Measurements from ENCODE around the gene GAL3ST2.
A peak's percentile ranks its signal among the peaks of the same experiment; 100 is the strongest.

GAL3ST2 gene

DNA sequence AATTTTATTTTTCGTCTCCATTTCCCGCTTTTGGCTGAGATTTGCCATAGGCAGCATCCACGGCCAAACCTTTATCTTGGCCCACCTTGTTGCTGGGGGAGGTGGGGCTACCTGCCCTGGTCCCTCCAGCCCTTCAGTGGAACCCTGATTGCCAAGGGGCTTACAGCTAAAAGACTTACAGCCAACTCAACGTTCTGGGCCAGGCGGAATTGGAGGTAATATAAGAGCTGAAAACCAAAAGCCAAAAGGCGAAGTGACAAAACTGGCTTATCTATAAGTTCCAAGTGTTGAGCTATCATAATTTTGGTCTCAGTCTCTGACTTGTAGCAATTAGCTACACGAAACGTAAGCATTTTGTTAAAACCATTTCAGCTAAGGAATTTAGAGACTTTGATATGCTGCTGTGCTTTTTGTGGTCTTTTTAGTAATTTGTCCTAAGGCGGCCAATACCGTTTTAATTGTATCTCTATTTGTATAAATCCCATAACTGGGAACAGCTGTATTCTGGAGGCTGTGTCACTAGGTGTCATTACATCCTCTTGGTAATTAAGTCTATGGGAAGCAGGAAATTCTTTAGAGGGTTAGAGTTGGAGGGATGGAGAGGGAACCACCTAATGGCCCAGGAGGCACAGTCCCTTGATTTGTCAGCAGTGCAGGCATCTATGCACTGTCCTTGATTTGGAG is 58.0 kb downstream of the GAL3ST2 start:
- no peaks in the 10 kb centered on the region for H3K36me3 Mint-ChIP-seq (ENCODE audit: low read depth)
- intact Hi-C loops (cut with micrococcal nuclease): no loop called here
- H3K4me3 Mint-ChIP-seq: no peak overlapping the region
- H3K27ac Mint-ChIP-seq: no peak overlapping the region
- H3K4me1 Mint-ChIP-seq (ENCODE audit: low read depth): no peaks in the 10 kb centered on the region
- H3K9me3 Mint-ChIP-seq: peaks cover 8% of the 10 kb centered on the region
- H3K27me3 Mint-ChIP-seq: peaks cover 48% of the 10 kb centered on the region

DNA sequence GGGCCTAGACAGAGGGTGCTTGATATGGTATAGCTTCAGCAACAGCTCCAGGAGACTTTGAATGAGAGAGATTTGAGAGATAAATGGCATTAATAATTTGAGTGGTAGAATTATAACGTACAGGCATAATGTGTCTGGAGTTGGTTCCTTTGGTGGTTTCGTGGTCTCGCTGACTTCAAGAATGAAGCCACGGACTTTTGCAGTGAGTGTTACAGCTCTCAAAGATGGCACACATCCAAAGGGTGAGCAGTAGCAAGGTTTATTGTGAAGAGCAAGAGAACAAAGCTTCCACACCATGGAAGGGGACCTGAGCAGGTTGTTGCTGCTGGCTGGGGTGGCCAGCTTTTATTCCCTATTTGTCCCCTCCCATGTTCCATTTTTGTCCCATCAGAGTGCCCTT is 59.0 kb downstream of the GAL3ST2 start:
- H3K4me1 Mint-ChIP-seq (ENCODE audit: low read depth): no peaks in the 10 kb centered on the region
- no peak overlapping the region for H3K27ac Mint-ChIP-seq
- intact Hi-C loops (cut with micrococcal nuclease): no loop called here
- H3K4me3 Mint-ChIP-seq: no peak overlapping the region
- H3K9me3 Mint-ChIP-seq: peaks cover 8% of the 10 kb centered on the region
- H3K27me3 Mint-ChIP-seq: peaks cover 48% of the 10 kb centered on the region
- no peaks in the 10 kb centered on the region for H3K36me3 Mint-ChIP-seq (ENCODE audit: low read depth)

DNA sequence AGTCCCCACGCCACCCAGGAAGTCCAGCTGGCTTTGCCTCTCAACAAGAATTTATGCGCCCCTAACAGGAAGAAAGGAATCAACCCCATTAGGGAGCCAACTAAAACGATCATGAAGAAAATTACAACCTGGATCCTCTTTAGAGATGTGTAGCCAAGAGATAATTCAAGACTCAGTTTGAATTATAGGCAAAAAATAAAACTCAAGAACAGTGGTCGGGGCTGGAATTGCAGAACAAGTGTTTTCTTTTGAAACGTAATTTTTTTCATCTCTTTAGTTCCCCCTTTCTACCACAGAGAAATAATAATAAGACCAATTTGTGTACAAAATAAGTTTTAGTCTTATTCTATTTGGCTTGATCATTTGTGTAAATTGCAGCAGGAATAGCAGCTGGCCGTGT is 59.7 kb downstream of the GAL3ST2 start:
- H3K4me1 Mint-ChIP-seq (ENCODE audit: low read depth): no peaks in the 10 kb centered on the region
- peaks cover 47% of the 10 kb centered on the region for H3K27me3 Mint-ChIP-seq
- intact Hi-C loops (cut with micrococcal nuclease): no loop called here
- no peak overlapping the region for H3K27ac Mint-ChIP-seq
- H3K36me3 Mint-ChIP-seq (ENCODE audit: low read depth): no peaks in the 10 kb centered on the region
- H3K9me3 Mint-ChIP-seq: peaks cover 8% of the 10 kb centered on the region
- H3K4me3 Mint-ChIP-seq: no peak overlapping the region

DNA sequence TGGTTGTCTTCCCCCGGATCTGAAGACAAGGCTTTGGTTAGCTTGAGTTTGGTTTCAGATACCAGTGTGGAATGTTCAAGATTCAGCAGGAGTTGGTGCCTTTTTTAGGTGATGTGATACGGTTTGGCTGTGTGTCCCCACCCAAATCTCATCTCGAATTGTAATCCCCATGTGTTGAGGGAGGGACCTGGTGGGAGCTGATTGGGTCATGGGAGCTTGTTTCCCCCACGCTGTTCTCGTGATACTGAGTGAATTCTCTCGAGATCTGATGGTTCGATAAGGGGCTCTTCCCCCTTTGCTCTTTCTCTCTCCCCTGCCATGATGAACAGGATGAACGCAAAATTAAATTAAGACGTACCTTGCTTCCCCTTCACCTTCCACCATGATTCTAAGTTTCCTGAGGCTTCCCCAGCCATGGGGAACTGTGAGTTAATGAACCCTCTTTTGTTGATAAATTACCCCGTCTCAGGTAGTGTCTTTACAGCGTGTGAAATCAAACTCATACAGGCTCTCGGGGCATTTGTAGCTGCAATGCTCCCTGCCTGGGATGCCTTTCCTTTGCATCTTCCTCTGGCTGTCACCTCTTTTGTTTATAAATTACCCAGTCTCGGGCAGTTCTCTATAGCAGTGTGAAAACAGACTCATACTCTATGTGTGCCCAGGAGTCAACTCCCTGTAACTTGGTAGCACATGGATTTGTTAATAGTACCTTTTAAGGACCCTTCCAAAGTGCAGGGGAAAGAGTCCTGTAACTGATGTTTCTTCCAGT is 60.8 kb downstream of the GAL3ST2 start:
- intact Hi-C loops (cut with micrococcal nuclease): no loop called here
- peaks cover 1% of the 10 kb centered on the region for H3K4me1 Mint-ChIP-seq (ENCODE audit: low read depth)
- H3K27me3 Mint-ChIP-seq: peaks cover 45% of the 10 kb centered on the region
- no peak overlapping the region for H3K4me3 Mint-ChIP-seq
- H3K9me3 Mint-ChIP-seq: peaks cover 8% of the 10 kb centered on the region
- H3K27ac Mint-ChIP-seq: no peak overlapping the region
- H3K36me3 Mint-ChIP-seq (ENCODE audit: low read depth): no peaks in the 10 kb centered on the region

DNA sequence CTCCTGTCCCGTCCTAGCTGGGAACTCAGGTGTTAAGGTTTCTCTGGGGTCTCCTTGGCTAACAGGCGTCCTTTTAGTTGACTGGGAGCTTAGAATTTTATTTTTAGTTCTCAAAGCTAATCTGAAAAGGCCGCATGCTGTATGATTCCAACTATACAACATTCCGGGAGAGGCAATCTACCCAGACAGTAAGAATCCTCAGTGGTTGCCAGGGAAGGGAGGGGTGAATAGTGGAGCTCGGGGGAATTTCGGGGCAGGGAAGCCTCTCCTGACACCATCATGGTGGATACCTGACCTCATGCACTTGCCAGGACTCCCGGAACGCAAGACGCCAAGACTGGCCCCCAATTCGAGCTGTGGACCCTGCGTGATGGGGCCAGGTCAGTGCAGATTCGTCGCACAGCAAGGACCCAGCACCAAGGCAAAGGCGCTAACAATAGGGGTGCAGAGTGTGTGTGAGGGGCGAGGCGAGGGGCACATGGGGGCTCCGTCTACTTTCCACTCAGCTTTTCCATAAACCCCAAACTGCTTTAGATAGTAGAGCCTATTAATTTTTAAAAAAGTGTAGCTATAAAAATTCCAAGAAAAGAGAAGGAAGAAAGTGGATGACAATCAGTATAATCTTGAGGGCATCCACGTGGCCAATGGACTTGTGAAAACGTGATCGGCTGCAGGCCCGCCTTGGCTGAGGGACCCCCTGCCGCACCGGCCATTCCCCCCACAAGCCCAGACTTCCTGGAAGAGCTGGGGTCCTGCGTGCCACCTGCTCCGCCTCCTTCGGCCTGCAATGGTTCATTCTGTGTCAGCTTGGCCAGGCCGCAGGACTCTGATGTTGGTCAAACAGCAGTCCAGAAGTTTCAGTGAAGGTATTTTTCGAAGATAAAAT is 64.8 kb downstream of the GAL3ST2 start:
- Mint-ChIP-seq H3K36me3 (ENCODE audit: low read depth) (no peaks in the 10 kb centered on the region), H3K27ac (no peak overlapping the region), H3K4me3 (no peak overlapping the region), H3K4me1 (ENCODE audit: low read depth) (peaks cover 37% of the 10 kb centered on the region), H3K27me3 (peaks cover 32% of the 10 kb centered on the region), H3K9me3 (no peaks in the 10 kb centered on the region)
- intact Hi-C loops (cut with micrococcal nuclease): no loop called here

DNA sequence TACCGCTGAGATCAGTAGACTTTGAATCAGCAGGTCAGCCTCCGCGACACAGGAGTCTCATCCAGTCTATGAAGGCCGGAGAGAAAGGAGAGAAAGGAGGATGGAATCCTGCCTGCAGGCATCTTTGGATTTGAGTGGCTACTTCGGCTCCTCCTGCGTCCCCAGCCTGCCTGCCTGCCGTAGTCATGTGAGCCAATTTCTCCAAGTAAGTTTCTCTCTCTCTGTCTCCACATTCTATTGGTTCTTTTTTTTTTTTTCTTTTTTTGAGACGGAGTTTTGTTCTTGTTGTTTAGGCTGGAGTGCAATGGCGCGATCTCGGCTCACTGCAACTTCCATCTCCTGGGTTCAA is 65.4 kb downstream of the GAL3ST2 start:
- H3K4me1 Mint-ChIP-seq (ENCODE audit: low read depth): peaks cover 40% of the 10 kb centered on the region
- no peak overlapping the region for H3K4me3 Mint-ChIP-seq
- H3K36me3 Mint-ChIP-seq (ENCODE audit: low read depth): no peaks in the 10 kb centered on the region
- intact Hi-C loops (cut with micrococcal nuclease): no loop called here
- H3K9me3 Mint-ChIP-seq: no peaks in the 10 kb centered on the region
- no peak overlapping the region for H3K27ac Mint-ChIP-seq
- H3K27me3 Mint-ChIP-seq: peaks cover 29% of the 10 kb centered on the region

DNA sequence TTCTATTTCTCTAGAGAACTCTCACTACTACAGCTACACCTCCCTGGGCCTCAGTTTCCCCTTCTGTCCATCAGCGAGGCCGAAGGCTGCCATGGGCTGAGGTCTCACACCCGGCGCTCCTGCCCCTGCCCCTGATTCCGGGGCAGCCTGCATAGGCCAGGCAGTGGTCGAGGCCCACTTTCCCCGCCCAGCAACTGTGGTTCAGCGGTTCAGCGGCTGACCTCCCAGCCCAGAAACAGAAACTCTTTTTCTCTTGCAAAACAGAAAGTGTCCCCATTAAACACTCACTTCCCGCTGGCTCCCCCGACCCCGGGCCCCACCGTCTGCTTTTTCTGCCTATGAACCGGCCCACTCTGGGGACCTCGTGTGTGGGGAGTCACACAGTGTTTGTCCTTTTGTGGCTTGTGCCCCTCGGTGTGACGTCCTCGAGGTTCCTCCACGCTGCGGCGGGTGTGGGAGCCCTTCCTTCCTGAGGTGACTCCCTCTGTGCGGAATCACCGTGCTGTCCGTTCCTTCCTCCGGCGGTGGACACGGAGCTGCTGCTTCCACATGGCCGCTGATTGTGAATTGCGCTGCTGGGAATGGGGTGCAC is 66.1 kb downstream of the GAL3ST2 start:
- Mint-ChIP-seq H3K4me3 (peak overlapping the region; percentile 64), H3K4me1 (ENCODE audit: low read depth) (peaks cover 40% of the 10 kb centered on the region), H3K9me3 (no peaks in the 10 kb centered on the region), H3K27ac (peak overlapping the region; percentile 75), H3K27me3 (peaks cover 27% of the 10 kb centered on the region), H3K36me3 (ENCODE audit: low read depth) (no peaks in the 10 kb centered on the region)
- intact Hi-C loops (cut with micrococcal nuclease): no loop called here

- intact Hi-C loops (cut with micrococcal nuclease): no loop called here
- H3K27ac Mint-ChIP-seq: peak overlapping the region; percentile 75
- no peaks in the 10 kb centered on the region for H3K36me3 Mint-ChIP-seq (ENCODE audit: low read depth)
- H3K9me3 Mint-ChIP-seq: no peaks in the 10 kb centered on the region
- peaks cover 40% of the 10 kb centered on the region for H3K4me1 Mint-ChIP-seq (ENCODE audit: low read depth)
- H3K27me3 Mint-ChIP-seq: peaks cover 26% of the 10 kb centered on the region
- peak overlapping the region; percentile 64 for H3K4me3 Mint-ChIP-seq
Measured at GRCh38 chr2:241843321-241844065, 66.9 kb downstream of the GAL3ST2 start.

DNA sequence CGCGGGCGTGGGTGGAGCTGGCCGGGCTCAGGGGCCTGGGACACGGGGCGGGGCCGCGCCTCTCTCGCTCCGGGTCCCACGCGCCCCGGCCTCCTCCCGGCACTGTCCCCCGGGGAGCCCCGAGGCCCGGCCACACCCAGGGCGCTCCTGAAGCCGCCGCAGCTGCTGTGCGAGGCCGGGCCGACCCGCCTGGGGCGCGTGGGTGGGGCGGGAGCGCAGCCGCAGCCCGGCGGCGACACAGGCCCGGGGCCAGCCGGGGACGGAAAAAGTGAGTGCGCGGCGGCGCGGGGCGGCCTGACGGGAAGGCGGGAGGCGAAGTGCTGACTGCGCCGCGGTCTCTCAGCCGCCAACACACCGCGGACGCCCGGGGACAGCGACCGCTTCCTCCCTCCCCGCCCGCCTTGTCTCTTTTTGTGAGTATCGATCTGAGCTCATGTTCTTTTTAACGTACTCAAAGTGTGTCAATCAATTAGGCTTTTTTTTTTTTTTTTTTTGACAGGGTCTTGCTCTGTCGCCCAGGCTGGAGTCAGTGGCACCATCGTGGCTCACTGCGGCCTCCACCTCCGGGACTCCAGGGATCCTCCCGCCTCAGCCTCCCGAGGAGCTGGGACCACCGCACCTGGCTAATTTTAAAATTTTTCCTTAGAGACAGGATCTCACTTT is 67.6 kb downstream of the GAL3ST2 start:
- Mint-ChIP-seq H3K4me1 (ENCODE audit: low read depth) (peaks cover 40% of the 10 kb centered on the region), H3K9me3 (no peaks in the 10 kb centered on the region), H3K27ac (peak overlapping the region; percentile 76), H3K27me3 (peaks cover 25% of the 10 kb centered on the region), H3K36me3 (ENCODE audit: low read depth) (no peaks in the 10 kb centered on the region), H3K4me3 (peak overlapping the region; percentile 69)
- intact Hi-C loops (cut with micrococcal nuclease): no loop called here

GRCh38 chr2:241844831-241845578 is 68.4 kb downstream of the GAL3ST2 start:
- Mint-ChIP-seq H3K27me3 (peaks cover 23% of the 10 kb centered on the region), H3K27ac (peak overlapping the region; percentile 76), H3K36me3 (ENCODE audit: low read depth) (no peaks in the 10 kb centered on the region), H3K9me3 (no peaks in the 10 kb centered on the region), H3K4me1 (ENCODE audit: low read depth) (peaks cover 40% of the 10 kb centered on the region), H3K4me3 (peak overlapping the region; percentile 69)
- intact Hi-C loops (cut with micrococcal nuclease): no loop called here

DNA sequence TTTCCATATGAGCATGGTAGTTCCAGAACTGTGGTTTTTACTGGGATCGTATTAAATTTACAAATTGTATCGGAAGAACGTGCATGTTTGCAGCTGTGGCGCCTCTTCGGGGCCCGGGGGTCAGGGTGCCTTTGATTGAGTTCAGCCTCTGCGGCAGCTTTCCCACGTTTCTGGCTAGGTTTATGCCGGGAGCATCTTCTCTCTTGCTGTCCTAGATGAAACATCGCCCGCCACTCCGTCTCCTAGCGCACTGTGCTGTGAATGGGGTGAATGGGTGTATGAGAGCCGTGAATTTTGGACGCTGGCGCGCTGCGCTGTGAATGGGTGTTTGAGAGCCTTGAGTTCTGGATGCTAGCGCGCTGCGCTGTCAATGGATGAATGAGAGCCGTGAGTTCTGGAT is 69.8 kb downstream of the GAL3ST2 start:
- no peaks in the 10 kb centered on the region for H3K36me3 Mint-ChIP-seq (ENCODE audit: low read depth)
- no peaks in the 10 kb centered on the region for H3K9me3 Mint-ChIP-seq
- H3K4me1 Mint-ChIP-seq (ENCODE audit: low read depth): peaks cover 40% of the 10 kb centered on the region
- intact Hi-C loops (cut with micrococcal nuclease): no loop called here
- no peak overlapping the region for H3K27ac Mint-ChIP-seq
- peaks cover 22% of the 10 kb centered on the region for H3K27me3 Mint-ChIP-seq
- H3K4me3 Mint-ChIP-seq: no peak overlapping the region

DNA sequence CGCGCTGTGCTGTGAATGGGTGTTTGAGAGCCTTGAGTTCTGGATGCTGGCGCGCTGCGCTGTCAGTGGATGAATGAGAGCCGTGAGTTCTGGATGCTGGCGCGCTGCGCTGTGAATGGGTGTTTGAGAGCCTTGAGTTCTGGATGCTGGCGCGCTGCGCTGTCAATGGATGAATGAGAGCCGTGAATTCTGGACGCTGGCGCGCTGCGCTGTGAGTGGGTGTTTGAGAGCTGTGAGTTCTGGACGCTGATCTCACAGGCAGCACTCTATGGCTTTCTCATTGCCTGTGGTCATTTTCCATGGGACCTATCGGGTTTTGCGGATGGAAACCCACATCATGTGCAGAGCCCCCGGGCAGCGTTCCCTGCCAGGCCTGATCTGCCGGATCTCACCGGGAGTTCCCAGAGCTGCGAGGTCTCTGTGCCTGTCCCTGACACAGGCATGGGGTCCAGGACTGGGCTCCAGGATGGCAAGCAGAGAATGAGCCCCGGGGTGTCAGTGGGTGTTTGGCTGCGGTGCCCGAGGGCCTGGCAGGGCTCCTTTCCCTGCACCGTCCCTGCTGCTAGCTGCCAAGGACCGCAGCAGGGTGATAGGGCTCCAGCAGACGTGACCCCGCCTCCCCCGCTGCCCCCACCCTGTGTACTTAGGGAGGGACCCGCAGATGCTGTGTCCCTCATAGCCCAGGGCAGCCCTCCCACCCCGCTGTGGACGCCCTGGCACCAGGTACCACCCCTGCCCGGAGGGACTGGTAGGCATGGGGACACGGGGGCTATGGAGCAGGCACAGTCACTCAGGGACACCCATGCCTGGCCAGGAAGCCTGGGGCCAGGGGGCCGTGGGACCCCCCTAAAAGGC is 72.4 kb downstream of the GAL3ST2 start:
- intact Hi-C loops (cut with micrococcal nuclease): no loop called here

More for the DNA sequence above, 72.4 kb downstream of the GAL3ST2 start:
- Mint-ChIP-seq H3K9me3 (no peaks in the 10 kb centered on the region), H3K4me3 (no peak overlapping the region), H3K27me3 (peaks cover 20% of the 10 kb centered on the region), H3K36me3 (ENCODE audit: low read depth) (no peaks in the 10 kb centered on the region), H3K4me1 (ENCODE audit: low read depth) (peaks cover 27% of the 10 kb centered on the region), H3K27ac (no peak overlapping the region)

Data from dendritic cell treated with granulocyte-macrophage colony-stimulating factor and Interleukin-4, amounts not matched to agents 40 ng/mL and 50 ng/mL, for 4 days (primary cell).